Large intestine (tissue), 3 donors: ENCODE results near the gene CD22. TPM values are rescaled to one million over a fixed set of nuclear protein-coding genes. Genes with fewer than 3 reads are reported as not detected.
"Not testable (repeated sequence)": the region's sequence is repeated elsewhere in the genome, so short reads cannot be mapped to it uniquely, and the experiment has no call there.

Source experiments
- DNase-seq, 2 donors: peaks; one replicate each; pipeline versions ENCODE4 v3.0.0 to v3.0.0-alpha.2; 2013
- H3K27ac ChIP-seq: one replicate; pipeline ENCODE4 v1.5.1; 2013; ENCODE audit warnings: low read length
- H3K27me3 ChIP-seq: 2 replicates; pipeline ENCODE4 v1.6.1; 2013; ENCODE audit warnings: low read length; ENCODE audit not compliant: control insufficient read depth, insufficient read depth
- H3K36me3 ChIP-seq: 2 replicates; pipeline ENCODE4 v1.6.1; 2013; ENCODE audit warnings: low read length; ENCODE audit not compliant: control insufficient read depth, insufficient read depth
- H3K4me1 ChIP-seq: one replicate; pipeline ENCODE4 v1.6.1; 2013; ENCODE audit warnings: low read length; ENCODE audit not compliant: control insufficient read depth, insufficient read depth
- H3K4me3 ChIP-seq: one replicate; pipeline ENCODE4 v1.5.1; 2013; ENCODE audit warnings: low read length
- H3K9me3 ChIP-seq: one replicate; pipeline ENCODE4 v1.6.1; 2013; ENCODE audit warnings: mild to moderate bottlenecking, low read depth, low read length, moderate library complexity; ENCODE audit not compliant: control insufficient read depth
- whole genome bisulfite sequencing: methylation state at CpG from one replicate; pipeline ENCODE4 v1.1.5; 2013; ENCODE audit warnings: low lambda C conversion rate; ENCODE audit not compliant: insufficient coverage; 5-methylcytosine and 5-hydroxymethylcytosine counted together
- polyA plus RNA-seq: library from polyadenylated mRNA; unstranded; fragments of 120-200 nt; gene quantifications from one replicate; pipeline ENCODE4 v1.2.1, GENCODE V29; 2013

Gene CD22
- polyA plus RNA-seq, 1 donor = 2.2 TPM

DNA sequence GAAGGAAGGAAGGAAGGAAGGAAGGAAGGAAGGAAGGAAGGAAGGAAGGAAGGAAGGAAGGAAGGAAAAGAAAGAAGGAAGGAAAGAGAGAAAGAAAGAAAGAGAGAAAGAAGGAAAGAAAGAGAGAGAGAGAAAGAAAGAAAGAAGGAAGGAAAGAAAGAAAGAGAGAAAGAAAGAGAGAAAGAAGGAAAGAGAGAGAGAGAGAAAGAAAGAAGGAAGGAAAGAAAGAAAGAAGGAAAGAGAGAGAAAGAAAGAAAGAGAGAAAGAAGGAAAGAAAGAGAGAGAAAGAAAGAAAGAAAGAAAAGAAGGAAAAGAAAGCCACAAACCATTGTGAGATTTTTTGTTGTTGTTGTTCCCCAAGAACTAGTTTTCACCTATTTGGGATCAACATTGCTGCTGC, 45.0 kb downstream of the CD22 start:
- not testable (repeated sequence) for H3K27ac ChIP-seq, H3K27me3 ChIP-seq, DNase-seq, H3K4me3 ChIP-seq, H3K36me3 ChIP-seq, H3K4me1 ChIP-seq, H3K9me3 ChIP-seq

DNA sequence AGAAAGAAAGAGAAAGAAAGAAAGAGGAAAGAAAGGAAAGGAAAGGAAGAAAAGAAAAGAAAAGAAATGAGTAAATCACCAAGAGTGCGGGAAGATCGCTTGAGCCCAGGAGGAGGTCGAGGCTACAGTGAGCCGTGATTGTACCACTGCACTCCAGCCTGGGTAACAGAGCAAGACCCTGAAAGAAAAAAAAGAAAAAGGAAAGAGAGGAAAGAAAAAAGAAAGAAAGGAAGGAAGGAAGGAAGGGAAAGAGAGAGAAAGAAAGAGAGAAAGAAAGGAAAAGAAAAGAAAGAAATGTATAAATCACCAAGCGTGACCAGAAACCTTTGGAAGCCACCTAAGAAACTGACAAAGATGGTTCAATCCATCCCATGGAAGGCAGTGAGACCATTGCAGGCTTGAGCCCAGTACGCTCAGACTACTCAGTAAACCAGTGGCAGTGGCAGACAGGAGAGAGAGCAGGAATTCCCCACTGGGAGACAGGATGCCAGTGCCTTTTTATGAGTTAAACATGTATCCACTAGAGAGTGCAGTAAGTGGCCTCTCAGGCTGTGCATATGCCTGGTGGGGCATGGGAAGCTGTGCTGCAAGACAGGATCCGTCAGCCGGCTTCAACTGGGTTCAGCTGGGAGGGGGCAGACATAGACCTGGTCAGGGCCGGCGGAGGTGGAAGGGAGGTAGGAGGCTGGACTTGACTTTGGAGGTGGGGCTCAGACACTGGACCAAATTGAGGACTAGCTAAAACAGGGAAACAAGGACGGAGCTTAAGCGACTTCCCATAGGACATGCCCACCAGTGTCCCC, 46.7 kb downstream of the CD22 start:
- no peak for DNase-seq
- WGBS = 98% methylated on average over 7 of the region's 12 CpGs
- no peaks in the 10 kb centered on the region for H3K9me3 ChIP-seq
- no peaks in the 10 kb centered on the region for H3K36me3 ChIP-seq
- H3K27ac ChIP-seq = no peak overlapping the region
- no peak overlapping the region for H3K4me3 ChIP-seq
- peaks cover 7% of the 10 kb centered on the region for H3K4me1 ChIP-seq
- no peaks in the 10 kb centered on the region for H3K27me3 ChIP-seq

DNA sequence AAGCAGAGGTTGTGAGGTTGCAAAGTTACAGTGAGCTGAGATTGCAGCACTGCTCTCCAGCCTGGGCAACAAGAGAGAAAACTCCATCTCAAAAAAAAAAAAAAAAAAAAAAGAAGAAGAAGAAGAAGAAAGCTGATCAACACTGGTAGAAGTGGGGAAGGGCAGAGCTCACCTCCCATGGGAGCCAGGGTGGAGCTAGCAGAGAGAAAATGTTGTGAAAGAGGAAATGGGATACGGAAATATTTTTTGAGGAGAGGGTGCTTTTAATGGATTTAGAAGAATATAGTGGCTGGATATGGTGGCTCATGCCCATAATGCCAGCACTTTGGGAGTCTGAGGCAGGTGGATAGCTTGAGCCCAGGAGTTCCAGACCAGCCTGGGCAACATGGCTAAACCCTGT, 48.7 kb downstream of the CD22 start:
- Histone ChIP-seq H3K4me1 (peaks cover 12% of the 10 kb centered on the region), H3K27me3 (peaks cover 3% of the 10 kb centered on the region), H3K9me3 (no peaks in the 10 kb centered on the region), H3K36me3 (no peaks in the 10 kb centered on the region), H3K4me3 (no peak overlapping the region), H3K27ac (no peak overlapping the region)
- WGBS = 67% methylated on average over 1 of the region's 1 CpG
- DNase-seq = no peak

DNA sequence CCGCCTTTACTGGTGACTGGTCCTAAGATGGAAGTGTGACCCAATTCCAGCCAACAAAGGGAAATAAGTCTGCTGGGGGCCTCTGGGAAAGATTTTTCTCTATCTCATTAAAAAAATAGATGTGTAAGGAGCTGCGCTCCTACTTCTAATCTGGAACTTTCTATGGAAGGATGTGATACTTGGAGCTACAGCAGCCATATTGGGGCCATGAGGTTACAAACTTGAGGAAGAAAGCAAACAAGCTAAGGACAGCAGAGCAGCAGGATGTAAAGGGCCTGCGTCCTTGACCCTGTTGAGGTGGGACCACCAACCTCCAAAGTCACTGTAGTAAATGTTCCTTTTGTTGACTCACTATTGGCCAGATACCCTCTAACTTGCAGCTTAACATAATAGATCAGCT, 49.4 kb downstream of the CD22 start:
- no peaks in the 10 kb centered on the region for H3K9me3 ChIP-seq
- no CpG with 5 or more reads among the region's 3 CpGs for WGBS
- H3K4me3 ChIP-seq = no peak overlapping the region
- no peak overlapping the region for H3K27ac ChIP-seq
- no peaks in the 10 kb centered on the region for H3K36me3 ChIP-seq
- peaks cover 3% of the 10 kb centered on the region for H3K27me3 ChIP-seq
- peaks cover 12% of the 10 kb centered on the region for H3K4me1 ChIP-seq
- no peak for DNase-seq

DNA sequence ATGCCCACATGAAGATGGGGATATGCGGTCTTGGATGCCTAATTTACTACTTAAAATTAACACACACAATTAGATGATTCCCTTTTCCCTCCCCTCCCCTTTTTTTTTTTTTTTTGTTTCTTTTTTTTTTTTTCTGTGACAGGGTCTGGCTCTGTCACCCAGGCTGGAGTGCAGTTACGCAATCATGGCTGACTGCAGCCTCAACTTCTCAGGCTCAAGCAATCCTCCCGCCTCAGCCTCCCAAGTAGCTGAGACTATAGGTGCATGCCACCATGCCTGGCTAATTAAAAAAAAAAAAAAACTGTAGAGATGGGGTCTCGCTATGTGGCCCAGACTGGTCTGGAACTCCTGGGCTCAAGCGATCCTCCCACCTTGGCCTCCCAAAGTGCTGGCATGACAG, 50.6 kb downstream of the CD22 start:
- not testable (repeated sequence) for H3K9me3 ChIP-seq, H3K27me3 ChIP-seq, H3K4me3 ChIP-seq, H3K27ac ChIP-seq, DNase-seq, H3K36me3 ChIP-seq
- WGBS = 100% methylated on average over 1 of the region's 5 CpGs
- peaks cover 12% of the 10 kb centered on the region for H3K4me1 ChIP-seq

DNA sequence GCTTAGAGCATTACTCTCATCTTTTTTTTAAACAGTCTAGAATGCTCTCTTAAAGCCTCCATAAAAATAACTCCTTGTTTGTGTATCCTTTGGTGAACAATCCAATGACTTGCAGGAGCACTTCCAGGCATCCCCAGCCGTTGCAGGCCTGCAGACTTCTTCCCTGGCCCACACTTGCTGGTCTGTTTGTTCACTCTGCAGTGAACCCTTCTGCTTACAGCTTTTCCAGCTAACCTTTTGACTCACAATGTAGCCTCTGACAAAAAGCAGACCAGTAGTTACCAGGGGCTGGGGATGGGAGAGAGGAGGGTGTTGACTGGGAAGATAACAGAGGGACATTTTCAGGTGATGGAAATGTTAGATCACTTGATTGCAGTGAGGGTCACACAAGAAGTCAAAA, 51.0 kb downstream of the CD22 start:
- no peaks in the 10 kb centered on the region for H3K36me3 ChIP-seq
- DNase-seq = no peak
- H3K4me3 ChIP-seq = no peak overlapping the region
- peak overlapping the region; percentile 27 for H3K27ac ChIP-seq
- no peaks in the 10 kb centered on the region for H3K9me3 ChIP-seq
- peaks cover 3% of the 10 kb centered on the region for H3K27me3 ChIP-seq
- no CpG with 5 or more reads among the region's 1 CpG for WGBS
- H3K4me1 ChIP-seq = peaks cover 12% of the 10 kb centered on the region

DNA sequence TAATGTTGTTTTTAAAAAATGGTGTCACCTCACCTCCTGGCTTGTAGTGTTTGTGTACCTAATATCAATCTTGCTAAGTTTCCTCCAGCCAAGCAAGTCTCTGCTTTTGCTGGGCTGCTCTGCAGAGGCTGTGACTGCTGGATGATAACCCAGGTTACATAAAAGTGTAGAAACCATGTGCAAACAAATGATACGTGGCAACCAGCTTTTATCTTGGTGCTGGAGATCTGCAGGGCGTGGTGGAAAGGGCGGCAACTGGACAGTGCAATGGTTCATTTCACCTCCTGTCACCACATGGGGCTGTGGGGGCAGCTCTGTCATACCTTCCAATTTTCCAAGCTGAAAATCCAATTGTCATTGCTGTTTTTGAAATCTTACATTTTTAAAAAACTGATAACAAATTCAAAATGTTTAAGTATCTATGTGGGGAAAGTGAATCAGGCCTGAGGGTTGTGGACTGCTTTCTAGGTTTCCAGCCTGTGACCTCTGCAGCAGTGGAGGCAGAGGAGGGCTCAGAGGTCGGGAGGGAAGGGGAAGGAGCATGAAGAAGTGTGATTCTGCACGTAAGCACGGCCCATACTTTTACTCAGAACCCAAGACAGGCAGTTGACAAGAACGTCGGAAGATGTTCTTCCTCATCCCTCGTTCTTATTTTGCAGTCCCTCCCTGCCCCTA, 51.6 kb downstream of the CD22 start:
- no CpG with 5 or more reads among the region's 9 CpGs for WGBS
- Histone ChIP-seq H3K27me3 (peaks cover 3% of the 10 kb centered on the region), H3K4me3 (no peak overlapping the region), H3K36me3 (no peaks in the 10 kb centered on the region), H3K9me3 (peaks cover 1% of the 10 kb centered on the region), H3K27ac (peak overlapping the region; percentile 27), H3K4me1 (peaks cover 12% of the 10 kb centered on the region)
- DNase-seq = peak; percentile 62 to 77

DNA sequence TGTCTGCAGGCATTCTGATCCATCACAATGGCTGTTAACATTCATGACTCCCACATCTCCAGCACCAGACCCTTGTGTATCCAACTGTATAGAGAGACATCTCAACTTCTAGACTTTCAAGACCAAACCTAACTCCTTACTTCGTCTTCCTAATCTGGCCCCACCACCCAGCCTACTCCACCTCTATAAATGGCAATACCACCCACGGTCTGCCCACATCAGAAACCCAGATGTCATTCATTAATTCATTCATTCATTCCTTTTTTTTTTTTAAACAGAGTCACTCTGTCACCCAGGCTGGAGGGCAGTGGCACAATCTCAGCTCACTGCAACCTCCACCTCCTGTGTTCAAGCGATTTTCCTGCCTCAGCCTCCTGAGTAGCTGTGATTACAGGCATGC, 52.3 kb downstream of the CD22 start:
- Histone ChIP-seq H3K27ac (no peak overlapping the region), H3K27me3 (peaks cover 3% of the 10 kb centered on the region)
- no CpG with 5 or more reads among the region's 3 CpGs for WGBS

DNA sequence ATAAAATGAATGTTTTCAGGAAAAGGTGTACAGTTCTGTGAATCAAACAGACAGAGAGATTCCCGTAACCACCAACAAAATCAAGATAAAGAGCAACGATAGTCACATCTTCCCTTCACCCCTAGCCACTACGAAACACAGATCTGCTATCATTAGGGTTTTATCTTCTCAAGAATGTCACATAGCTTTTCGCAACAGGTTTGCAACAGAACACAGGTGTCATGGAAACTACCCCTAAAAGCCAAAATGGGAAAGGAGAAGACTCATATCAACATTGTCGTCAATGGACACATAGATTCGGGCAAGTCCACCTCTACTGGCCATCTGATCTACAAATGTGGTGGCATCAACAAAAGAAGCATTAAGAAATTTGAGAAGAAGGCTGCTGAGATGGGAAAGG, 52.9 kb downstream of the CD22 start:
- Histone ChIP-seq H3K36me3 (no peaks in the 10 kb centered on the region), H3K27me3 (peaks cover 3% of the 10 kb centered on the region), H3K27ac (no peak overlapping the region), H3K9me3 (peaks cover 9% of the 10 kb centered on the region), H3K4me1 (peaks cover 12% of the 10 kb centered on the region), H3K4me3 (no peak overlapping the region)
- 70% methylated on average over 2 of the region's 6 CpGs for WGBS
- DNase-seq = no peak

More for the DNA sequence above, 52.3 kb downstream of the CD22 start:
- peaks cover 12% of the 10 kb centered on the region for H3K4me1 ChIP-seq
- H3K4me3 ChIP-seq = no peak overlapping the region
- DNase-seq = no peak
- H3K36me3 ChIP-seq = no peaks in the 10 kb centered on the region
- H3K9me3 ChIP-seq = peaks cover 7% of the 10 kb centered on the region

DNA sequence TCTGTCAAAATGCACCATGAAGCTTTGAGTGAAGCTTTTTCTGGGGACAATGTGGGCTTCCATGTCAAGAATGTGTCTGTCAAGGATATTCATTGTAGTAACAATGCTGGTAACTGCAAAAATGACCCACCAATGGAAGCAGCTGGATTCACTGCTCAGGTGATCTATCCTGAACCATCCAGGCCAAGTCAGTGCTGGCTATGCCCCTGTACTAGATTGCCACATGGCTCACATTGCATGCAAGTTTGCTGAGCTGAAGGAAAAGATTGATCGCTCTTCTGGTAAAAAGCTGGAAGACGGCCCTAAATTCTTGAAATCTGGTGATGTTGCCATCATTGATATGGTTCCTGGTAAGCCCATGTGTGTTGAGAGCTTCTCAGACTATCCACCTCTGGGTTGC, 54.5 kb downstream of the CD22 start:
- no peak overlapping the region for H3K27ac ChIP-seq
- WGBS = no CpG with 5 or more reads among the region's 2 CpGs

More for the DNA sequence above, 54.5 kb downstream of the CD22 start:
- H3K27me3 ChIP-seq = peaks cover 3% of the 10 kb centered on the region
- no peaks in the 10 kb centered on the region for H3K36me3 ChIP-seq
- peaks cover 12% of the 10 kb centered on the region for H3K4me1 ChIP-seq
- peaks cover 9% of the 10 kb centered on the region for H3K9me3 ChIP-seq
- DNase-seq = no peak
- no peak overlapping the region for H3K4me3 ChIP-seq
